RKO (cell line): ENCODE measurements around the gene C22orf31.
"Not testable (repeated sequence)": the region's sequence is repeated elsewhere in the genome, so short reads cannot be mapped to it uniquely, and the experiment has no call there.

Experiments
- DNase-seq: peaks from one replicate; pipeline ENCODE4 v3.0.0-alpha.2; 2016; ENCODE audit warnings: low spot score

The C22orf31 gene

DNA sequence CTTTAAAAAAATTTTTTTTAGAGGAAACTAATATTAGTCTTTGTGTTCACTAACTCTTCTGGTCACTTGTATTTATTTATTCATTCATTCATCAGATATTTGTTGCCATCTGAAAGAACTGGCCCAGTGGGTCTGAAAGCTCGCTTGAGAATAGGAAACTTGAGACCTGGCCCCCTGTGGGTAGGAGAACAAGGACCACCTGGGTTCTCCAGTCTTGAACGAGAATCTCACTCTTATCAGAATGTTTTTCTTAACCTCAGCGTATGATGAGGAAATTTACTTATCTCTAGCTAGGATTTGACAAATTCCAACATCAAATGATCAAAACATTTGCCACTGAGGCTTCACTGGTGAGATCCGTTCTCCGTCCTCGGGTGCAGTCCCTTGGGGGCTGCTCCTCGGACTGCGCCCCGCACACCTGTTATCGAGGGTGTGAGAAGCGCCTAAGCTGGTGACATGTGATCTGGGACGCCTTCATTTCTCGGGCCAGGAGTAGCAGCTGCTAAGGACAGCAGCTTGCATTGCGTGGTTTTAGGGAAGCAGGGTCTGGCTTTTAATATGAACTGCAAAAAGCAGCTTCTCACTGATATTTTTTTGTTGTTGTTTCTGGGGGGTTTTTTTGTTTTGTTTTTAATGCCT, 6.3 kb downstream of the C22orf31 start:
- no peak for DNase-seq

DNA sequence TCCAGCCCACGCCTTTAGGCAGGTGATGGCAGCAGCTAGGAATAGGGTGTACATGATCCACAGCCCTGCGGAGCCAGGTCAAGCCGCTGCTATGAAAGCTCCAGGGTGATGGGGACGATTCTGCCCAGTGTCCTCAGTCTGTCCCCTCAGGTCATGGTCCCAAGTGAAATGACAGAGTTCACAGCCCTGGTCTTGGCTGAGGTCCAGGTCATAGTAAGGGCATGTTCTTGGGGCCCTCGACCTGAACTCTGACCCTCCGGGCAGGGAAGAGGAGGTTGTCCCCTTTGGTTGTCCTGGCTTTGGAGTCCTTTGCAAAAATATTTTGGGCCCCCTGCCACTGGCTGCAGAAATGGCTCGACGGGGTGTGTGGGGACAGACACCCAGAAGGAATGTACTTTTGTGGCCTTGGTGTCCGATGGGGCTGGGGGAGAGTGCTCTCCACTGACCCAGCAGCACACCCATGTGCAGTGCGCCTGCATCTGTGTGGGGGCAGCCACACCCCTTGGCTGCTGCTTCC, 7.3 kb downstream of the C22orf31 start:
- DNase-seq = no peak

DNA sequence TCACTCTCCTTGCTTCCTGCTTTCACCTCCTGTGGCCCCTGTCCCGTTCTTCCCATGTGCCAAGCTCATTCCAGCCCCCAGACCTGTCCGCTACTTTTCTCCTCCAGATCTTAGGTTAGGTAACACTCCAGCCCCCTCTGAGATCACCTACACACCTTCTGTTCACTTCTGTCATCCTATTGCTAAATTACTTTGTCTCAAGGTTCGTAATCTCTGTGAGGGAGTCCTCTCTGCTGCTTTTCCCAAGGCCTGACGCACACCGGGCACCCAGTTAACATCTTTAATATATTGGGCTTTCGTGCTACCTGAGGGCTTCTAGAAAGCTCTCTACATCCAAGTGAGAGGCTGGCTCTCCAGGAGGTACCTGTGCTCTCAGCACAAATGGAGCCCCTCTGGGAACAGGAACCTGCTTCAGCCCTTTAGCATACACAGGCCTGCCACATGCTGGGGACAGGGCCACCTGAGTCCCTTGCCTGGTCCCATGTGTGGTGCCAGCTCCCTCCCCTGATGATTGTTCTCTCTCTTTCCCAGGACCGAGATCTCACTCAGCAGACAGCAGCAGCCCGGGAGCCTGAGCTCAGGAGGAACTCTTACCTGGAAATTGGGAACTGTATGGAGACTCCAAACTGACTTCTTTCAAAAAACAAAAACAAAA, 8.5 kb downstream of the C22orf31 start:
- no peak for DNase-seq

DNA sequence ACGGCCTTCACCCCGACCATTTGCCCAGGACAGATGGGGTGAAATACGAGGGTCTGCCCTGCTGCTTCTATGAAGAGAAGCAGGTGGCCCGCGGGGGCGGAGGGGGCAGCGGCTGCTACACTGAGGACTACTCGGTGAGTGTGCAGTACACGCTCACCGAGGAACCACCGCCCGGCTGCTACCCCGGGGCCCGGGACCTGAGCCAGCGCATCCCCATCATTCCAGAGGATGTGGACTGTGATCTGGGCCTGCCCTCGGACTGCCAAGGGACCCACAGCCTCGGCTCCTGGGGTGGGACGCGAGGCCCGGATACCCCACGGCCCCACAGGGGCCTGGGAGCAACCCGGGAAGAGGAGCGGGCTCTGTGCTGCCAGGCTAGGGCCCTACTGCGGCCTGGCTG, 11.2 kb downstream of the C22orf31 start:
- DNase-seq = no peak

DNA sequence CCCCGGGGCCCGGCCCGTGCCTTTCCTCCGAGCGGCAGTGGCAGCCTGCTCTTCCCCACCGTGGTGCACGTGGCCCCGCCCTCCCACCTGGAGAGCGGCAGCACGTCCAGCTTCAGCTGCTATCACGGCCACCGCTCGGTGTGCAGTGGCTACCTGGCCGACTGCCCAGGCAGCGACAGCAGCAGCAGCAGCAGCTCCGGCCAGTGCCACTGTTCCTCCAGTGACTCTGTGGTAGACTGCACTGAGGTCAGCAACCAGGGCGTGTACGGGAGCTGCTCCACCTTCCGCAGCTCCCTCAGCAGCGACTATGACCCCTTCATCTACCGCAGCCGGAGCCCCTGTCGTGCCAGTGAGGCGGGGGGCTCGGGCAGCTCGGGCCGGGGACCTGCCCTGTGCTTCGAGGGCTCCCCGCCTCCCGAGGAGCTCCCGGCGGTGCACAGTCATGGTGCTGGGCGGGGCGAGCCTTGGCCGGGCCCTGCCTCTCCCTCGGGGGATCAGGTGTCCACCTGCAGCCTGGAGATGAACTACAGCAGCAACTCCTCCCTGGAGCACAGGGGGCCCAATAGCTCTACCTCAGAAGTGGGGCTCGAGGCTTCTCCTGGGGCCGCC, 11.9 kb downstream of the C22orf31 start:
- no peak for DNase-seq

DNA sequence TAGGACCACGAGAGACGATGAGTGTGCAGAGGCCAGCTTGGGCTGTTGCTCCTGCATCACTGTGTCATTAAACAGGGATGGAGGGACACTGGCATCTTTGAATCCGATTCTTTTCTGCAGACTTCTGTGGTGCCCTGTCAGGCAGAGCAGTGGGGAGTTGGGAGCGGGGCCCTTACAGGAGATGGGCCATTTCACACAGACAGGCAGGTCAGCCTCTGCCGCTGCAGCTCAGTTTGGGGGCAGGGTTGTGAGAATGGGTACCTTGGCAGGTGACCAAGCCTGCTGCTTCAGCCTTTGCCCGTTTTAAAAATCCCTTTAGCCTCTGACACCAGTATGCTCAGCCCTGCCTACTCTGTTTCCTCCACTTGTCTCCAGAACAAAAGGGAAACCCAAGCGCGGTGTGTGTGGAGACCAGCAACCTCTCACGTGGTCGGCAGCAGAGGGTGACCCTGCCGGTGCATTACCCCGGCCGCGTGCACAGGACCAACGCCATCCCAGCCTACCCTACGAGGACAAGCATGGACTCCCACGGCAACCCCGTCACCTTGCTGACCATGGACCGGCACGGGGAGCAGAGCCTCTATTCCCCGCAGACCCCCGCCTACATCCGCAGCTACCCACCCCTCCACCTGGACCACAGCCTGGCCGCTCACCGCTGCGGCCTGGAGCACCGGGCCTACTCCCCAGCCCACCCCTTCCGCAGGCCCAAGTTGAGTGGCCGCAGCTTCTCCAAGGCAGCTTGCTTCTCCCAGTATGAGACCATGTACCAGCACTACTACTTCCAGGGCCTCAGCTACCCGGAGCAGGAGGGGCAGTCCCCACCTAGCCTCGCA, 12.6 kb downstream of the C22orf31 start:
- no peak for DNase-seq

DNA sequence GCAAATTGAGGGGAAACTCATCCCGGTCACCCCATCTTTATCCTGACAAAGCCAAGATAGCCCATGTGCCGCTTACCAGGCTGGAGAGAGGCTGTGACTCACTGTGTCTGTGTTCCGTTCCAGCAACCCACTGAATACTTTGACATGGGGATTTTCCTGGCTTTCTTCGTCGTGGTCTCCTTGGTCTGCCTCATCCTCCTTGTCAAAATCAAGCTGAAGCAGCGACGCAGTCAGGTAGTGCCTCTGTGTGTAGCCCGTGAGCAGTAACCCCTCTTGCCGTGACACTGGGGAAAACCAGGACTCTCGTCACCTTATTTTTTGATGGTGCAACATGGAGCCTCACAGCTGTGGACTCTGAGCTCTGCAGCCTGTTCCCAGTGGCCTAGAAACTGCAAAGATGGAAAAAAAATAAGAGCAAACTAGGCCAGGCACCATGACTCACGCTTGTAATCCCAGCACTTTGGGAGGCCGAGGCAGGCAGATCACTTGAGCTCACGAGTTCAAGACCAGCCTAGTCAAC, 16.9 kb downstream of the C22orf31 start:
- no peak for DNase-seq

DNA sequence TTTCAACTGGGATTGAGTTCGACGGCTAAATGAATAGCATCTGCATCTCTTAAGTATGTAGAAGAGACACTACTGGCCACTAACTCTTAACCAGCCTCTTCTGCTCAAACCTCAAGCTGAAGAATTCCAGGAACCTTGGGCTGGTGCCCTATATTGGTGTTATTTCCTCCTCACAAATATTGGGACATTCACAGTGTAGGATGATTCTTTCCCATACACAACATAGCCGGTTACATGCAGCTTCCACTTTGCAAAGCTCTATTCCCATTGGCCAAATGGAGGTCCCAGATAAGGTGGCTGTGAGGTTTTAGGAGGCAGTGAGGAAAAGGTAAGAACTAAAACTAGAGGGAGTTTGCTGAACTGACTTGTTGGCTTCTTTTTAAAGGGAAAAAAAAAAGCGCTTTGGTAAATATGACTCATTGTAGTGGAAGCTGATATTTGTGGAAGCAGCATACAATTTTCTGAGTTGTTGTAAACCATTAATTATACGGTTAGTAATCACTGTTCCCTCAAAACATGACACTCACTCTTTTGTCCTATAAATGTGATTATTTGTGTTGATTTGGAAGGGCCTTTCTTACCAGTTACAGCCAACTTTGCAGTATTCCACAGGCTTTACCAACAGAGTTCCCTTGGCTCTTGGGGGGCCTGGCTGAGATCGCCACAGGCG, 17.6 kb downstream of the C22orf31 start:
- DNase-seq = no peak

DNA sequence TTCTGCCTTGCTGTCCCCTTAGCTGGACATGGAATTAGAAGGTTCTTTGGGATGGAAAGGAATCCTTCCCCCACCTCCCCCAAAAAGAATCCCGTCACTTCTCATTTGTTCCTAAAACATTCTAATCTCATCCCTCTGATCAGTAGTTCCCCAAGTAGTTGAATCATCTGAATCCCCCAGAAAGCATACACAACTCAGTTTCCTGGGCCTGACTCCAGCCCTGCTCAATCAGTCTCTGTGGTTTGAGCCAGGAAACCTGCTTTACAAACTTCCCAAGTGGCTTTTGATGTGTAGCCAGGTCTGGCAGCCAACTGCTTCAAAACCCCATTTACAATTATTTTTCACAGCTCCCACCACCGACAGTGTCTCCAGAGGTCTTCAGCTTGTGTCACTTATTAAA, 20.2 kb downstream of the C22orf31 start:
- DNase-seq = no peak

DNA sequence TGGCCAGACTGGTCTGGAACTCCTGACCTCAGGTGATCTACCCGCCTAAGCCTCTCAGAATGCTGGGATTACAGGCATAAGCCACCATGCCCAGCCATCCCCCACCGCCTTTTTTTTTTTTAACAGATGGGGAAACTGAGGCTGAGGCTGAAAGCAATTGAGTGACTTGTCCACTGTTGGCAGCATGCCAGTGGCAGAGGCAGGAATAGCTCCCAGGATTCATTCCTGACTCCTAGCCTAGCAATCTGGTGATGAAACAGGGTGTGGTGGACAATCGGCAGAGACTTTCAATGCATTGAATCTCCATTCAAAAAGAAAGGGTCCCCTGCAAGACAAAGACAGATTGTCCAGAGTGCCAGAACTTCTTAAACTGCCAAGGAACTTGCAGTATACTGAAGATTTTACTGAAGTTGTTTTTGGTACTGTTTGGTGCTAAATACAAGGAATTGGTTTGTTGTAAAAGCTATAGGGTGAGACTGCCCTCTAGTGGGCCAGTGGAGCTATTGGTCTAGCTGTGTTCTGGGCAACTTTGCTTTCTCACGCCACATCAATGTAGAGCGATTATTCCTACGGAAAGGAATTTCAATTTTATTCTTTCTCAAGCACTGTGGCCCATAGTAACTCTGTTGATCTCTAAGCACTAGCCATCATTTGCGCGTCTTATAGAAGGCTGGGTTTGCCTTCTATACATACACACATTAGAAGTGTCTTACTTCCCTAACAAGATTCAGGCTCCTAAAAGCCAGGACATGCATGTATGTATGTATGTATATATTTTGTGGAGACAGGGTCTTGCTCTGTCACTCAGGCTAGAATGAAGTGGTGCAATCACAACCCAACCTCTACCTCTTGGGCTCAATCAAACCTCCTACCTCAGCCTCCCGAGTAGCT, 21.0 kb downstream of the C22orf31 start:
- DNase-seq = peak; percentile 84

DNA sequence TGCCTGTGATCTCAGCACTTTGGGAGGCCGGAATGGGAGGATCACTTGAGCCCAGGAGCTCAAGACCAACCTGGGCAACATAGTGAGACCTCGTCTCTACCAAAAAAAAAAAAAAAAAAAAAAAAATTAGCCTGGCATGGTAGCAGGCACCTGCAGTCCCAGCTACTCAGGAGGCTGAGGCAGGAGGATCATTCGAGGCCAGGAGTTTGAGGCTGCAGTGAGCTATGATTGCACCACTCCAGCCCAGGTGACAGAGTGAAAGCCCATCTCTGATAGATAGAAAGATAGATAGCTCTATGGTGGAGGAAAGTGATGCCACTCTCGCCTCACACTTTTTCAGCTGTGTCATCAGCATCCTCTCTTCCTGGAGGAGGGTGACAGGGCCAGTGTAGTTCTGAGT, 21.9 kb downstream of the C22orf31 start:
- not testable (repeated sequence) for DNase-seq

DNA sequence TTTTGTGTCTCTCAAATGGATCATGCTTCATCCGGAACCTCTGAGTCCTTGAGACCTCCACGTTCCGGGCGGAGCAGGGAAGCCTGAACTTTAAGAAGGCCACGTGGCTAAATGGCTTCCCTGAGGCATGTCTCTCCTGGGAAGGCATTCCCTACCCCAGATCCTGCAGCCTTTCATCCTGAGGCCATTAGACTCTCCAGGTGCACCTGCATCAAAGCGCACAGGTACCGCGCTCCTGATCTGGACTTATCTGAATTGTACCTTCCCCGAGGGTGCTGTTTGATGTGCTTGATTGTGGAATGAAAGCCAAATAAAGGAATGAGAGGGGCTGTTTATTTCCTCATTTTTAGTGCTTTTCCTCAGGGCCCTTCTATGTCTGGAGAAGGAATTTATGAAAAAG, 22.5 kb downstream of the C22orf31 start:
- no peak for DNase-seq

DNA sequence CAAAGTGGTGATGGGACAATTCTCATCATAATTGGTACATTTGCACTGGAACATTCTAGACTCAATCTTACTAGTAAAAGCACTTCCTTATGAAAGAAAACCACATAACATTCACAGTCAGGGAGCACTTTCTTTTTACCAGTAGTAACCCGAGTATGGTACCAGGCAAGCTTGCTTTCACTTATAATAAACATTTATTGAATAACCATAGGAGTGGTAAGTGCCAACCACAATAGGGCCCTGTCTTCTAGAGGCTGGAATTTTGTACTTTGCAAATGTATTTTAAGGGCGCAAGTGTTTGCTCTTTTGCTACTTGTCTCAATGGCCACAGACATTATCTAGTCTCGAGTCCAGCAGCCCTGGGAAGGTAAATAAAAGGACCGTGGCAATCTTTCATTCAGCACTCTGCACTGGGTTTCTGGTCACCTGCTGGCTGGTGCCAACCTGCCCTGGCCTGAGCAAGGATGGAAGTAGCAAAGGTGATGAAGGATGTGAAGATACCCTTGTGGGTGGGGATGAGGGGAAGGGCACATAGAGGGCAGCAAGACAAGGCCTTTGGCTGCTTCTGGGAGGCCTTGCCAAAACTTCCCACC, 24.2 kb downstream of the C22orf31 start:
- no peak for DNase-seq

DNA sequence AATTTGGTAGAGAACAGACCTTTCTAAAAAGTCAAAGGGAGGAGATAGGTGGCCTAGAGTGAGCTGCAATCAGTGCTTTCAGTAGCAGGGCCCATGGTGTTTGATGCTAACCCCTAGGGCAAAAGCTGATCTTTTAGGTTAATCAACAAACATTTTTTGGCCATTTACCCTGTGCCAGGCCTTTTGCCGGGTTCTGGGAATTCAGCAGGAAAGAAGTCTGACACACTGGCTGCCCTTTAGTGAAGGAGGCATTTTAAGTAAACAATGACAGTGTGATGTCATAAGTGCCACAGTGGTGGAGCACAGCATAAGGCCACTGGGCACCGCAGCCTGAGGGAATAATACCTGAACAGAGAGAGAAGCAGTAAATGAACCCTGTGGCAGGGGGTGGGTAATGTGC, 29.0 kb downstream of the C22orf31 start:
- no peak for DNase-seq

DNA sequence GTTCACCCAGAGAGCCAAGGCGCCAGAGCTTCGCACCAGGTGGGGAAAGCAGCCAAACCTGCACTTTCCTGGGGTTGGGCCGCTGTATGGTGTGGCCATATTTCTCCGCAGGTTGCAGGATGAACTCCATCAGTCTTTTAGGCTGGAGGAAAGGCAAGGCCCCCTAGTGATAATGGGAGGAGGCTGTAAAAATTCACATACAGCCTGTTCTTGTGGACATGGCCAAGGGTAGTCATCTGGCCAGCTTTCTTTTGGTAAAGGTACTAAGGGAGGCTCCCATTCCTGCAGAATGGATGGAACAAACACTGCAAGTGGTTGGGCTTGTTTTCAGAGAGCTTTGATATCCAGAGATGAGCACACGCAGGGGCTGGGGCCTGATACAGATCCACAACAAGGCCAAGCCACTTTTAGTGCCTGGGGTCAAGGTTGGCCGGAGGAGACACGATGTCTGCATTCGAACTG, 29.6 kb downstream of the C22orf31 start:
- no peak for DNase-seq

DNA sequence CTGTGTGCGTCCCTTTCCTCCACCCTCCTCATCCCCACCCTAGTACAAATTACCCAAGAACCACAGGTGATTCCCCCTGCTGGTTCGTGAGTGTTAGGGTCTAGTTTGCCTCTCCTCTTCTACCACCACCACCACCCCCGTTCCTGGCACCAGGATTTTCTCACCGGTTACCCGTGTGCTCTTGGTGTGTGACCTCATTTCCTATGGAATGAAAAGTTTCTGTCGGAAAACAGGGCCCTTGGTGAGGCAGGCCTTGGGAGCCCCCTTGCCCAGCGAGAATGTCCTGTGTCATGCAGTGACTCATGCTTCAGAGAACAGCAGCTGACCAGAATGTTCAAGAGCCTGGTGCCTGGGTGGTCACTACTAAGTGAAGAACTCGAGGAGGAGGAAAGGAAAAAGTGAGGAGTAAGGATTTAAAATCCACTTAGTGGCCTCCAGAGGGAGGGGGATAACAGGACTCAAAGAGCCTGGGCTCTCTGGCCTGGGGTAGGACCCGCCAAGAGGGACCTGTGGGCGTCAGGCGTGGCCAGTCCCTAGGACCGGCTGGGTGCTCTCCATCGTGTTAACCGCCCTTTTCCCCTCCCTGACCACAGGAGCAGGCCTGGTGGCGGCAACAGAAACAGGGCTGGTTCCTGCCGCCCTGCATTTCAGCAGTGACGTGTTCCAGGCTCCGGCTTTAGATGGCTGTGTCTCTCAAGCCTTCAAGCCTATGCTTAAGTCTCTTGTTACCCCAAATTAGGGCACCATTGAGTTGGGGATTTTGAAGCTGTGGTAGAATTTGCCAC, 30.2 kb downstream of the C22orf31 start:
- peak; percentile 92 for DNase-seq

DNA sequence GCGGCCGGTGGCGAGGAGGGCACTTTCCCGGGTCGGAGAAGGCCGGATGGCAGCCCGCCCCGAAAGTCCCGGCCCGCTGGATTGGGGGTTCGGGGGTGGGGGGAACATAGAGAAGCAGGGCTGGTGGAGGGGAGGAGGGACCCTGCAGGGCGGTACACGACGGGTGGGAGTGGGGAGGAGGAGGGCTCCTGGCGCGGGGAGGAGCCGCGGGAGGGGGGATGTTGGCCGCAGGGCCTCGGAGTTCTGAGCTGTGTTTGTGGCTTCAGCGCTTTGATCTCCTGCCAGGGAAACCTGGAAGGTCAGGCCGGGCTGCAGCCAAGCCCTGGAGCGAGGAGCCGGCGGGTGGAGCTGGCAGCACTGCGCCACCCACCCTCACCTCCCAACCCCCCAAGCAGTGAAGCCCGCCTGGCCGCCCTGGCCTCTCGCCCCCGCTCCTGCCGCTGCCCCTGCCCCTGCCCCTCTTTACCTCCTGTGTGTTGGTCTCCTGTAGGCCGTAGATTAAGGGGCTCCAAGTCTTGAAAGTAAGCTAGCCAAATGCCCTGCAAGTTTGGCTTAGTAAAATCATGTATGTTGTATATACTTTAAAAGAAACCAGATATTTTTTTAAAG, 30.9 kb downstream of the C22orf31 start:
- peak; percentile 80 for DNase-seq

DNA sequence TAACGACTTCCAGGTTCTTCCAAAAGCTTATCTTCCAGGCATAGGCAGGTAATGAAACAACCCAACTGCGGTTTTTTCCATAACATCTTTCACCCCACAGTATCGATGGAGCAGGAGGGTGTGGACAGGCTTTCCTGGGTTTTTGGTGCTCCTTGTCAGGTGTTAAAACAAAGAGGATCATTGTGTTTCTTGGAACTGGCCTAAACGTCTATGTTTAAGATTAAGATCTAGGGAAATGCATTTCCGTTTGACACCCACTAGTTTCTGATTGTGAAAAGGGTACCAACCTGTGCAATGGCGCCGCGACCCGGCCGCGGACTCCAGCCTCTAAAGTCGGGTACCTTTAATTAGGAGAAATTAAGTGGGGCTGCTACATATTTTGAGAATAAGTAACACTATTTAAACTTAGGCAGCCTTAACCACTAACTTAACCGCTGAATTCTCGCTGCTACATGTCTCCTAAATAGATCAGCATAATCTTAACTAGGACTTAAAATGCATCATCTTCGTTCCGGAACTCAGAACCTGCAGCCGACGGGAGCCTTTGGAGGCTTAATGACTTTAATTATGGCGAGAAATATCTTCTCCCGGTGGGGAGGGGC, 31.5 kb downstream of the C22orf31 start:
- DNase-seq = peak; percentile 20
